22Rv1 (cell line): ENCODE measurements around the gene CPAMD8.

ENCODE experiments used
- H3K27ac ChIP-seq: fragments of 450-650 bp; 2 replicates; pipeline ENCODE4 v1.5.1; 2017
- CTCF ChIP-seq: fragments of 450-650 bp; IDR thresholded peaks from 2 replicates; pipeline ENCODE4 v1.5.1; 2017; ENCODE audit warnings: mild to moderate bottlenecking
- ZFX ChIP-seq: fragments of 450-650 bp; IDR thresholded peaks from 2 replicates; pipeline ENCODE4 v1.6.1; 2017; ENCODE audit warnings: antibody characterized with exemption, borderline replicate concordance

CPAMD8 gene

GRCh38 chr19:16868423-16869130 lies 158.0 kb downstream of the CPAMD8 start:
- no peak overlapping the region for H3K27ac ChIP-seq
- TF ChIP-seq CTCF: no peak
- no peak for TF ChIP-seq ZFX

DNA sequence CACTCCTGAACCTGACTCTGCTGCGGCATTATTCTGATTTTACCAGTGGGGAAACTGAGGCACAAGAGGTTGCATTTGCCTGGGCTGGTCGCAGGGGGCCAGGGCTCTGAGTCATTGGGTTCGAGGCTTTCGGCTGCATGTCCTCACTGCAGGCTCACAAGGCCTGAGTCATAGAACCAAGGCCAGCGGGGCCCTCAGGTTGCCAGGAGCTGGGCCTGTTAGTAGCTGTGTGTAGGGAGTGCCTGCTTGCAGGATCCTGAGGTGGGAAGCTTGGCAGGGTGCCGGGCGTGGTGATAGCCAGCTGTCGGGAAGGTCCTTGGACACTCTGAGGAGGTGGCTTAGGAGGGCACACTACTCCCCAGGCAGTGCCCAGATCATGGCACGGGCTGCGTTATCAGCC lies 159.4 kb downstream of the CPAMD8 start:
- TF ChIP-seq CTCF (no peak), ZFX (no peak)
- no peak overlapping the region for H3K27ac ChIP-seq

GRCh38 chr19:16862826-16863415 lies 163.7 kb downstream of the CPAMD8 start:
- TF ChIP-seq CTCF (no peak), ZFX (no peak)
- H3K27ac ChIP-seq: no peak overlapping the region

GRCh38 chr19:16861834-16862233 lies 164.8 kb downstream of the CPAMD8 start:
- no peak overlapping the region for H3K27ac ChIP-seq
- TF ChIP-seq ZFX (no peak), CTCF (no peak)

- TF ChIP-seq ZFX (no peak), CTCF (no peak)
- H3K27ac ChIP-seq: no peak overlapping the region
Measured at GRCh38 chr19:16861011-16861410, 165.6 kb downstream of the CPAMD8 start.

GRCh38 chr19:16860118-16860517 lies 166.5 kb downstream of the CPAMD8 start:
- H3K27ac ChIP-seq: no peak overlapping the region
- TF ChIP-seq CTCF: no peak
- no peak for TF ChIP-seq ZFX

DNA sequence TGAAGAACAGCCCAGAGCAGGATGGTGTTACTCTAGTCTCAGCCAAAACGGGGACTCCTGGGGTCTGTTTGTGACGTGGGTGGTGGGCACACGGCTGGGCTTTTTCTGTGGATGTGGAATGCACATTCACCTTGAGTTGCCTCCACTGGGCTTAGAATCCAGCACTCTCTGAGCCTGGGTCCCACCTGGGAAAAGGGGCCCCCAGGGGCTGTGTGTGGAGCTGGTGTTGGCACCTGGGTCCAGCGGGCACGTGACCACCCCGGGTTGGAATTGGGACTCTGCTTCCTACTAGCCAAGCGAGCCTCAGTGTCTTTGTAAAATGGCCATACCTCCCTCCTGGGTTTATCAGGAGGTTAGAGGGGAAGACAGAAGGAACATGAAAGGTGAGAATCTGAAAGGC lies 167.0 kb downstream of the CPAMD8 start:
- H3K27ac ChIP-seq: no peak overlapping the region
- no peak for TF ChIP-seq CTCF
- TF ChIP-seq ZFX: no peak
